Esophagus squamous epithelium (tissue), 4 donors: ENCODE results near the gene PPP1R12A.

Experiments used
- POLR2A ChIP-seq, 4 donors: fragments of 450-650 bp; IDR thresholded peaks; one replicate each; pipeline ENCODE4 v1.6.1; 2017; ENCODE audit warnings: antibody characterized with exemption in 4 of 4, mild to moderate bottlenecking in 4 of 4, moderate library complexity in 3 of 4
- TF ChIP-seq, protein P1 (sequence below), 6 experiments: fragments of 450-650 bp in 4 of 6; fragments of 200-600 bp in 2 of 6; sonication (generic) in 2 of 6; IDR thresholded peaks; one replicate each; pipeline ENCODE4 v1.5.1; 2016 to 2019; ENCODE audit warnings: antibody characterized with exemption in 6 of 6, mild to moderate bottlenecking in 4 of 6, moderate library complexity in 4 of 6

GRCh38 chr12:79769189-79769859 lies 165.6 kb downstream of the PPP1R12A start:
- no peak for TF ChIP-seq POLR2A (IDR thresholded peaks at IDR 0.05)
- TF ChIP-seq, protein P1, sequence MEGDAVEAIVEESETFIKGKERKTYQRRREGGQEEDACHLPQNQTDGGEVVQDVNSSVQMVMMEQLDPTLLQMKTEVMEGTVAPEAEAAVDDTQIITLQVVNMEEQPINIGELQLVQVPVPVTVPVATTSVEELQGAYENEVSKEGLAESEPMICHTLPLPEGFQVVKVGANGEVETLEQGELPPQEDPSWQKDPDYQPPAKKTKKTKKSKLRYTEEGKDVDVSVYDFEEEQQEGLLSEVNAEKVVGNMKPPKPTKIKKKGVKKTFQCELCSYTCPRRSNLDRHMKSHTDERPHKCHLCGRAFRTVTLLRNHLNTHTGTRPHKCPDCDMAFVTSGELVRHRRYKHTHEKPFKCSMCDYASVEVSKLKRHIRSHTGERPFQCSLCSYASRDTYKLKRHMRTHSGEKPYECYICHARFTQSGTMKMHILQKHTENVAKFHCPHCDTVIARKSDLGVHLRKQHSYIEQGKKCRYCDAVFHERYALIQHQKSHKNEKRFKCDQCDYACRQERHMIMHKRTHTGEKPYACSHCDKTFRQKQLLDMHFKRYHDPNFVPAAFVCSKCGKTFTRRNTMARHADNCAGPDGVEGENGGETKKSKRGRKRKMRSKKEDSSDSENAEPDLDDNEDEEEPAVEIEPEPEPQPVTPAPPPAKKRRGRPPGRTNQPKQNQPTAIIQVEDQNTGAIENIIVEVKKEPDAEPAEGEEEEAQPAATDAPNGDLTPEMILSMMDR (IDR thresholded peaks at IDR 0.05), result no peak
